Aorta (tissue), 5 donors: Measurements from ENCODE around the gene MYH14. TPM values are rescaled to one million over a fixed set of nuclear protein-coding genes. Genes with fewer than 3 reads are reported as not detected.

Source experiments
- ATAC-seq: fragments of 200-7000 bp; cut with Tn5 transposase; one replicate; pipeline ENCODE4 v1.9.1; 2022; ENCODE audit warnings: moderate library complexity; ENCODE audit not compliant: low FRiP score
- DNase-seq, 2 donors: peaks; one replicate each; pipeline ENCODE4 v3.0.0-alpha.2; 2020
- H3K27ac ChIP-seq, 2 donors: one replicate each; pipeline ENCODE4 v1.5.1; 2013; ENCODE audit warnings: low read length in 2 of 2, mild to moderate bottlenecking in 2 of 2, moderate library complexity in 2 of 2, control low read depth in 1 of 2, inconsistent platforms in 1 of 2, low read depth in 1 of 2
- H3K27me3 ChIP-seq, 2 donors: one replicate each; pipeline ENCODE4 v1.6.1; 2013; ENCODE audit warnings: control low read depth in 1 of 2, low read length in 1 of 2, mild to moderate bottlenecking in 1 of 2, moderate library complexity in 1 of 2; ENCODE audit not compliant: insufficient read depth in 2 of 2, control insufficient read depth in 1 of 2
- H3K36me3 ChIP-seq, 2 donors: one replicate each; pipeline ENCODE4 v1.6.1; 2013; ENCODE audit warnings: control low read depth in 1 of 2, low read length in 1 of 2, mild to moderate bottlenecking in 1 of 2; ENCODE audit not compliant: insufficient read depth in 2 of 2, control insufficient read depth in 1 of 2
- H3K4me1 ChIP-seq, 2 donors: one replicate each; pipeline ENCODE4 v1.6.1; 2013; ENCODE audit warnings: low read length in 2 of 2, control low read depth in 1 of 2, mild to moderate bottlenecking in 1 of 2, moderate library complexity in 1 of 2; ENCODE audit not compliant: insufficient read depth in 2 of 2, control insufficient read depth in 1 of 2
- H3K4me3 ChIP-seq, 2 donors: one replicate each; pipeline ENCODE4 v1.5.1; 2013; ENCODE audit warnings: low read length in 2 of 2, control low read depth in 1 of 2, mild to moderate bottlenecking in 1 of 2
- H3K9me3 ChIP-seq: one replicate; pipeline ENCODE4 v1.6.1; 2013; ENCODE audit warnings: mild to moderate bottlenecking, low read length; ENCODE audit not compliant: control insufficient read depth
- WGBS, 2 donors: extraction: QIAGEN DNeasy Blood & Tissue Kit; methylation state at CpG; one replicate each; pipeline ENCODE4 v1.1.7; 2013; 5-methylcytosine and 5-hydroxymethylcytosine counted together
- intact Hi-C, 2 donors: fragments of 100-400 bp; cut with DNase I; formaldehyde crosslinking; loops; one replicate each; pipeline versions ENCODE4 v1.14.2 to v1.15.0; 2022
- polyA plus RNA-seq, 2 donors: library from polyadenylated mRNA; stranded (reverse); fragments of 200-250 nt; gene quantifications; one replicate each; pipeline ENCODE4 v1.2.3, GENCODE V29; 2013
- total RNA-seq, 2 donors: library from RNA; stranded (reverse); fragmentation: NEBNext Ultra II Directional; extraction: Animal tissue kit (Norgen Biotek cat#: 25700); gene quantifications; one replicate each; pipeline ENCODE4 v1.2.1, GENCODE V29; 2021
- donor health status: healthy with polysubstance abuse.
- donor health status: Bipolar disorder and iron deficiency.
- donor health status: DM: no; HTN: no; CAD: no.
- donor health status: DM: no; HTN: no; CAD: no.
- donor health status: DM: yes; HTN: yes; CAD: no.

The MYH14 gene
- total and polyA plus RNA-seq, 4 donors: 4.8 to 61.1 (median 8.9) TPM

DNA sequence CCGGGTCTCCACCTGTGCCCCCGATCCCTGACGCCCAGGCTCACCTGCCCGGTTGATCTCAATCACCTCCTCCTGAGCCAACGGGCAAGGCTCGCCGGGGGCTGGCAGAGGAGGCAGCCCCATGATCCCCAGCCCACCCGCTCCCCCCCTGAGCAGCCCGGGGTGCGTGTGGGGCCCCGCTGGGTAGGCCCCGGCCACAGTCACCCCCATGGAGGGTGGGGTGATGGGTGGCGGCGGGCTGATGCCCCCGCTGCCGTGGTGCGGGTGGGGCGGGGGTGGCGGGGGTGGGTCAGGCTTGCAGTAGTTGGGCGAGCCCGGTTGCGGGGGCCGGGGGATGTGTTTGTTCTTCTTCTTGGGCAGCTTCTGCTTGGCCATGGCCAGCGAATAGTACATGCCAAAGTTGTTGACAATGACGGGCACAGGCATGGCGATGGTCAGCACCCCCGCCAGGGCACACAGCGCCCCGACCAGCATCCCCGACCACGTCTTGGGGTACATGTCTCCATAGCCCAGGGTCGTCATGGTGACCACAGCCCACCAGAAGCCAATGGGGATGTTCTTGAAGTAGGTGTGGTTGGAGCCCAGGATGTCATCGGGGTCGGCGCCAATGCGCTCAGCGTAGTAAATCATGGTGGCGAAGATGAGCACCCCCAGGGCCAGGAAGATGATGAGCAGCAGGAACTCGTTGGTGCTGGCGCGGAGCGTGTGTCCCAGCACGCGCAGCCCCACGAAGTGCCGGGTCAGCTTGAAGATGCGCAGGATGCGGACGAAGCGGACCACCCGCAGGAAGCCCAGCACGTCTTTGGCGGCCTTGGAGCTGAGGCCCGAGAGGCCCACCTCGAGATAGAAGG is 119.7 kb downstream of the MYH14 start:
- Histone ChIP-seq H3K27me3 (no peaks in the 10 kb centered on the region), H3K27ac (no peak overlapping the region), H3K9me3 (no peaks in the 10 kb centered on the region), H3K4me3 (no peak overlapping the region), H3K4me1 (no peaks in the 10 kb centered on the region), H3K36me3 (no peaks in the 10 kb centered on the region)
- WGBS, 2 donors: 95% methylated on average over 55 of the region's 55 CpGs
- intact Hi-C loops: loop anchor here in 1 of 2 donors (10.0 kb wide), 1 partner anchor 178 kb away; no protein-coding TSS in a partner anchor
- ATAC-seq (no peak), DNase-seq (peak in 1 of 2 donors; percentile 68)

- DNase-seq (no peak), ATAC-seq (no peak)
- 90 to 93% methylated on average over 11 to 12 of the region's 12 CpGs for WGBS, 2 donors
- Histone ChIP-seq H3K4me1 (no peaks in the 10 kb centered on the region), H3K36me3 (no peaks in the 10 kb centered on the region), H3K4me3 (no peak overlapping the region), H3K9me3 (no peaks in the 10 kb centered on the region), H3K27me3 (no peaks in the 10 kb centered on the region), H3K27ac (no peak overlapping the region)
- intact Hi-C loops: loop anchor here in 1 of 2 donors (10.0 kb wide), 1 partner anchor 179 kb away; no protein-coding TSS in a partner anchor
Measured at GRCh38 chr19:50323782-50324133, 120.3 kb downstream of the MYH14 start.

- H3K27ac ChIP-seq: no peak overlapping the region
- WGBS, 2 donors: 65 to 72% methylated on average over 11 of the region's 11 CpGs
- no peaks in the 10 kb centered on the region for H3K36me3 ChIP-seq
Measured at GRCh38 chr19:50324331-50324730, 120.9 kb downstream of the MYH14 start.

DNA sequence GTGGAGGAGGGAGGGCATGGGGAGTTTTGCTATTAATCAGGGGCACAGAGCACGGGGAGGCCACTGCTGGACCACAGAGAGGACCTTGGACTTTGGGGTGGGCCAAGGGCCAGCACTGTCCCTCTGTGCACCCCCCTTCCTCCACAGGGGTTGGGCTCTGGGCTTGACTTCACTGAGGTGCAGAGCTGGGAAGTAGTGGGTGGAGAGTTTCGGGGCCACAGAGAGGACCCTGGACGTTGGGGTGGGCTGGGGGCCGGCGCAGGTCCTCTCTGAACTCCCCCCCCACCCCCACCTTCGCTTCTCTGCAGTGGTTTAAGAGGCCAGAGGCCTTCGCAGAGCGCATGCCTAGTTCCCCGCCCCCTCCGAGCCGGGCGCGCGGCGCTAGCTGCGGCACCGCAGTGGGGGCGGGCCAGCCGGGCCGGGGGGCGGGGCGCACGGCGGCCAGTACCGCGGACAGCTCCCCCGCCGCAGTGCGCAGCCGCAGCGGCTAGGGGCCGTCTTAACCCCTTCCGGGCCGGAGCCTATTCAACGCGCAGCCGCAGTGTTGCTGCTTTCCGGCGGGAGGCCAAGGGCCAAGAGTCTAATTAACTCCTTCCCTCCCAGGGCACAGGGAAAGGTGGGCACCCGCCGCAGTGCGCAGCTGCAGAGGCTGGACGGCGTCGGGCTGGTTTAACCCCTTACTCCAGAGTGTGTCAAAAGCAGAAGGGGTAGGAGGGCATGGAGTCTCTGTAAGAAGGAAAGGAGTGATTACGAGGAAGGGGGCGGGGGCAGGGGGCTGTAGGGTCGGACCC is 122.1 kb downstream of the MYH14 start:
- Histone ChIP-seq H3K27ac (no peak overlapping the region), H3K4me3 (no peak overlapping the region), H3K9me3 (no peaks in the 10 kb centered on the region), H3K4me1 (no peaks in the 10 kb centered on the region), H3K36me3 (no peaks in the 10 kb centered on the region), H3K27me3 (no peaks in the 10 kb centered on the region)
- ATAC-seq (peak; percentile 66), DNase-seq (peak; percentile 70 to 82)
- 3% methylated on average over 16 to 48 of the region's 48 CpGs for WGBS, 2 donors
- intact Hi-C loops: loop anchor here in 1 of 2 donors (10.0 kb wide), 1 partner anchor 181 kb away; no protein-coding TSS in a partner anchor

More at GRCh38 chr19:50324331-50324730, 120.9 kb downstream of the MYH14 start:
- Histone ChIP-seq H3K9me3 (no peaks in the 10 kb centered on the region), H3K27me3 (no peaks in the 10 kb centered on the region), H3K4me3 (no peak overlapping the region), H3K4me1 (no peaks in the 10 kb centered on the region)
- DNase-seq (peak in 1 of 2 donors; percentile 40), ATAC-seq (no peak)
- intact Hi-C loops: loop anchor here in 1 of 2 donors (10.0 kb wide), 1 partner anchor 180 kb away; no protein-coding TSS in a partner anchor

DNA sequence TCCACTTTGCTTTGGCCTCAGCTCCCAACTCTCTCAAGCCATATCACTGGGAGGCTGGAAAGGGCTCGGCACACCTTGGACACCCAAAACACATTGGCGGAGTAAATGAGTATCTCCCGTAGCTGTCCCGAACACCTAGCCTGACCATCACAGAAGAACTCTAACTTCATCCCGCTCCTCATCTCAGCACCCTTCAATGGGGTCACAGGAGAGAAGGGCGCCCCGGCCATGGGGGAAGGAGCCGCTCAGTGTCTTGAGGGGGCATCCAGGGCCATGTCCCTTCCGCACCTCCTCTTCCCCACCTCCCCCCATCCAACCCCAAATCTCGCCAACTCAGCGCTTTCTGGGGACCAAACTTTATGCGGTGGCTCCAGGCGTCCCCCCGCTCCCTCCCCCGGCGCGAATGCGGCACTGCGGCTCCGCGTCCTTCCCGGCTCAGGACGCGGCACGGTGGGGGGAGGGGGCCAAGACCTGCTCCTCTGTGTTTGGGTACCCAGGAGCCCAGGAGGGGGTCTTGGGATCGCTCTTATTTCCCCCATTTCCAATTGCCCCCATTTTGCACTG is 122.8 kb downstream of the MYH14 start:
- WGBS, 2 donors: 4 to 6% methylated on average over 18 to 26 of the region's 26 CpGs
- Histone ChIP-seq H3K4me3 (no peak overlapping the region), H3K9me3 (no peaks in the 10 kb centered on the region), H3K27ac (no peak overlapping the region), H3K4me1 (no peaks in the 10 kb centered on the region), H3K36me3 (no peaks in the 10 kb centered on the region), H3K27me3 (no peaks in the 10 kb centered on the region)
- intact Hi-C loops: loop anchor here in 1 of 2 donors (10.0 kb wide), 1 partner anchor 181 kb away; no protein-coding TSS in a partner anchor
- DNase-seq (peak in 1 of 2 donors; percentile 43), ATAC-seq (no peak)

DNA sequence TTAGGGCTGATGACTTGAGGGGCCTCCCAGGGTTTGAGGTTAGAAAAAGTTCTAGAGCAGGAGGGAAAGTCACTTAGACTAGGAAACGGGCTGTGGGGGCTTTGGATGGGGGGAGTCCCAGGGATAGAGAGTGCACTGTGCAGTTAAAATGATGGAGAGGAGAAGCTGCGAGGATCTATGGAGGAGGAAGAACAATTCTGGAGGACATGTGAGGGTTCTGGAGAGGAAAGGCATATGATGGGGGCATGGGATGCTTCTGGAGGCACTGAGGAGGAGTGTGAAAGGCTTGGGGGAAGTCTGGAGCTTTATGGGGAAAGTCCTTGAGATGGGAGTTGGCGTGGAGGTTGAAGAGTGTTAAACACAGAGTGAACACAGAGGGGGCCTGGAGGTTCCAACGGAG is 123.6 kb downstream of the MYH14 start:
- ATAC-seq (no peak), DNase-seq (peak in 1 of 2 donors; percentile 13)
- Histone ChIP-seq H3K36me3 (no peaks in the 10 kb centered on the region), H3K4me1 (no peaks in the 10 kb centered on the region), H3K9me3 (no peaks in the 10 kb centered on the region), H3K27me3 (no peaks in the 10 kb centered on the region), H3K4me3 (no peak overlapping the region), H3K27ac (no peak overlapping the region)
- intact Hi-C loops: loop anchor here in 1 of 2 donors (10.0 kb wide), 1 partner anchor 182 kb away; no protein-coding TSS in a partner anchor
- 37 to 38% methylated on average over 4 of the region's 4 CpGs for WGBS, 2 donors

DNA sequence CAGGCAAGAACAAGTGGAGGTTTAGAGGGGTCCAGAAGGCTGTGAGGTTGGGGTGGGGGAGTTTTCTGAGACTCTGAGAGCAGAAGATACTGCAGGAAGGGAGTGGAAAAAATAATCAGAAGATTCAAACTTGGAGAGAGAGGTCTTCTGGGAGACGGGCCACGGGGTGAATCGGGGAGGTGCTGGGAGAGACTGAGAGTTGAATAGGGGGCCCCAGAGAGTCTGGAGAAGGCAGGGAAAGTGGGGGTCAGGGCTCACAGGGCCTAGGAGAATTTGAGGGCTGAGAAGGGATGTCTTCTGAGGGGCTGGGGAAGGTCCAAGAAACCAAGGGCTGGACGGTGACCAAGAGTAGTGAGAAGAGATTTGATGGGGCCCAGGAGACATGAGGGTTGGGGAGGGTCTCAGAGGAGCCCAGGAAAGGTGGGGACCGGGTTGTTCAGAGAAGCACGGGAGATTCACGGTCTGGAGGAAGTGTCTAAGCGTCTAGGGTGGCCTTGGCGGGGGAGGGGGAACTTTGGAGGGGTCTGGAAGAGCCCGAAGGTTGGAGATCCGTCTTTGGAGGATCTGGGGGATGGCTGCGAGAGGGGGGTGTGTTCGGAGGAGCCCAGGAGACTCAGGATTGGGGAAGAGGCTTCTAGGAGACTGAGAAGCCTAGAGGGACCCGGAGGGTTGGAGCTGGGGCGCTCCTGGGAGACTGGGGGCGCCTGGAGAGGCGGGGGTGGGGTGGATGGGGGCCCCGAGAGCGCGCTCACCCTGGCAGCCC is 124.2 kb downstream of the MYH14 start:
- WGBS, 2 donors: 17 to 20% methylated on average over 17 to 20 of the region's 20 CpGs
- no peak overlapping the region for H3K4me3 ChIP-seq
- intact Hi-C loops: loop anchor here in 1 of 2 donors (10.0 kb wide), 1 partner anchor 183 kb away; no protein-coding TSS in a partner anchor
- no peaks in the 10 kb centered on the region for H3K27me3 ChIP-seq
- no peaks in the 10 kb centered on the region for H3K36me3 ChIP-seq
- H3K9me3 ChIP-seq: no peaks in the 10 kb centered on the region
- no peaks in the 10 kb centered on the region for H3K4me1 ChIP-seq
- no peak overlapping the region for H3K27ac ChIP-seq
- DNase-seq (peak in 1 of 2 donors; percentile 34), ATAC-seq (no peak)
